PFSK-1 (cell line): ENCODE measurements around the gene SPATA4.

ENCODE experiments used
- FOXP2 ChIP-seq: optimal IDR thresholded peaks from 2 replicates; pipeline ENCODE3; 2011; ENCODE audit warnings: borderline replicate concordance, control low read depth, inconsistent platforms; ENCODE audit not compliant: insufficient read depth; ENCODE audit errors: extremely low read length, extremely low read depth
- POLR2AphosphoS5 ChIP-seq: IDR thresholded peaks from 2 replicates; pipeline ENCODE4 v1.6.1; 2012; ENCODE audit warnings: low read depth, mild to moderate bottlenecking, control low read depth, low read length, moderate library complexity
- SIN3A ChIP-seq: IDR thresholded peaks from 2 replicates; pipeline ENCODE4 v1.6.1; 2012; ENCODE audit warnings: mild to moderate bottlenecking, low read length, moderate library complexity, borderline replicate concordance; ENCODE audit not compliant: insufficient read depth
- TAF1 ChIP-seq: IDR thresholded peaks from 2 replicates; pipeline ENCODE4 v1.6.1; 2012; ENCODE audit warnings: low read length, control low read depth, borderline replicate concordance; ENCODE audit not compliant: insufficient read depth
- TF ChIP-seq, protein P1 (sequence below), 2 experiments: IDR thresholded peaks; 2 replicates each; pipeline versions ENCODE4 v1.6.1 to v1.8.0; 2011 to 2012; ENCODE audit warnings: low read depth in 2 of 2, low read length in 2 of 2, control low read depth in 1 of 2, inconsistent platforms in 1 of 2, mild to moderate bottlenecking in 1 of 2, moderate library complexity in 1 of 2; ENCODE audit not compliant: insufficient read depth in 1 of 2

The SPATA4 gene

DNA sequence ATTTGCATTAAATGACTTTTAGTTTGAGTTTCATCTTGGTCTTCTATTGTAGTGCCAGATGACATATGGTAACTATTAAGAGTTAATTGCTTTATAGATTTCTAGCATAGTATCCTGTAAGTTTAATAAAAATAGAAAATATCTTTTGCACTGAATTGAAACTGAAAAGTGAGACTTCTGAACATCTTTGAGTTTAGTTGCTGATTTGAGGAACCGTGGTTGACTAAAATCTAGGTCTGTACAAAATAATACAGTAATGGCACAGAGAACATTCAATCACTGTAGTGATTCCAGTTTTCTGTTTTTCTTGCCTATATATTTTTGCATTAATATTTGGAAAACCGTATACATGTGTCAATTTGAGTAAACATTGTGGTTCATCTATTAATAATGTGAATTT is 60.7 kb downstream of the SPATA4 start:
- no peak for TF ChIP-seq SIN3A
- no peak for TF ChIP-seq FOXP2
- no peak for TF ChIP-seq TAF1
- TF ChIP-seq POLR2AphosphoS5, result no peak
- TF ChIP-seq, protein P1, sequence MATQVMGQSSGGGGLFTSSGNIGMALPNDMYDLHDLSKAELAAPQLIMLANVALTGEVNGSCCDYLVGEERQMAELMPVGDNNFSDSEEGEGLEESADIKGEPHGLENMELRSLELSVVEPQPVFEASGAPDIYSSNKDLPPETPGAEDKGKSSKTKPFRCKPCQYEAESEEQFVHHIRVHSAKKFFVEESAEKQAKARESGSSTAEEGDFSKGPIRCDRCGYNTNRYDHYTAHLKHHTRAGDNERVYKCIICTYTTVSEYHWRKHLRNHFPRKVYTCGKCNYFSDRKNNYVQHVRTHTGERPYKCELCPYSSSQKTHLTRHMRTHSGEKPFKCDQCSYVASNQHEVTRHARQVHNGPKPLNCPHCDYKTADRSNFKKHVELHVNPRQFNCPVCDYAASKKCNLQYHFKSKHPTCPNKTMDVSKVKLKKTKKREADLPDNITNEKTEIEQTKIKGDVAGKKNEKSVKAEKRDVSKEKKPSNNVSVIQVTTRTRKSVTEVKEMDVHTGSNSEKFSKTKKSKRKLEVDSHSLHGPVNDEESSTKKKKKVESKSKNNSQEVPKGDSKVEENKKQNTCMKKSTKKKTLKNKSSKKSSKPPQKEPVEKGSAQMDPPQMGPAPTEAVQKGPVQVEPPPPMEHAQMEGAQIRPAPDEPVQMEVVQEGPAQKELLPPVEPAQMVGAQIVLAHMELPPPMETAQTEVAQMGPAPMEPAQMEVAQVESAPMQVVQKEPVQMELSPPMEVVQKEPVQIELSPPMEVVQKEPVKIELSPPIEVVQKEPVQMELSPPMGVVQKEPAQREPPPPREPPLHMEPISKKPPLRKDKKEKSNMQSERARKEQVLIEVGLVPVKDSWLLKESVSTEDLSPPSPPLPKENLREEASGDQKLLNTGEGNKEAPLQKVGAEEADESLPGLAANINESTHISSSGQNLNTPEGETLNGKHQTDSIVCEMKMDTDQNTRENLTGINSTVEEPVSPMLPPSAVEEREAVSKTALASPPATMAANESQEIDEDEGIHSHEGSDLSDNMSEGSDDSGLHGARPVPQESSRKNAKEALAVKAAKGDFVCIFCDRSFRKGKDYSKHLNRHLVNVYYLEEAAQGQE (IDR thresholded peaks at IDR 0.05; ENCODE audit: insufficient read depth in 1 of 2, low read depth in 2 of 2, low read length in 2 of 2), result no peak
